Activated naive CD4-positive, alpha-beta T cell treated with Interleukin-2 at 50 U/mL for 16 hours (primary cell): ENCODE data around the gene CBFA2T2.
A peak's percentile ranks its signal among the peaks of the same experiment; 100 is the strongest.
"Not testable (repeated sequence)": the region's sequence is repeated elsewhere in the genome, so short reads cannot be mapped to it uniquely, and the experiment has no call there.

Experiments
- DNase-seq: peaks from one replicate; pipeline ENCODE4 v3.0.0-alpha.2; 2020

Gene CBFA2T2

GRCh38 chr20:33490023-33490933, at the start of gene CBFA2T2:
TSS of gene CBFA2T2 (plus strand) at chr20:33490096. CDS start at chr20:33490268, 172 bp downstream.
- no peak for DNase-seq

GRCh38 chr20:33440562-33440961, 49.3 kb upstream of the CBFA2T2 start:
- DNase-seq = not testable (repeated sequence)

- DNase-seq = no peak
Observed at GRCh38 chr20:33441142-33441955, 48.5 kb upstream of the CBFA2T2 start.

GRCh38 chr20:33442136-33443005, 47.5 kb upstream of the CBFA2T2 start:
- no peak for DNase-seq

- peak; percentile 34 for DNase-seq
Observed at GRCh38 chr20:33443006-33443511, 46.8 kb upstream of the CBFA2T2 start.

GRCh38 chr20:33443512-33444239, 46.2 kb upstream of the CBFA2T2 start, which contains the start of gene SNTA1:
TSS of gene SNTA1 (minus strand) at chr20:33443763. CDS start at chr20:33443620, 143 bp downstream.
- DNase-seq = peak; percentile 92

- DNase-seq = peak; percentile 32
Observed at GRCh38 chr20:33444797-33445560, 44.9 kb upstream of the CBFA2T2 start.

- DNase-seq = no peak
Observed at GRCh38 chr20:33445881-33446625, 43.8 kb upstream of the CBFA2T2 start.

- DNase-seq = no peak
Observed at GRCh38 chr20:33450867-33451266, 39.0 kb upstream of the CBFA2T2 start.

GRCh38 chr20:33456916-33457642, 32.8 kb upstream of the CBFA2T2 start:
- peak; percentile 82 for DNase-seq

- DNase-seq = no peak
Observed at GRCh38 chr20:33459599-33459998, 30.3 kb upstream of the CBFA2T2 start.

- DNase-seq = no peak
Observed at GRCh38 chr20:33460711-33461110, 29.2 kb upstream of the CBFA2T2 start.

GRCh38 chr20:33463332-33464101, 26.4 kb upstream of the CBFA2T2 start:
- DNase-seq = no peak

GRCh38 chr20:33464759-33465158, 25.1 kb upstream of the CBFA2T2 start:
- not testable (repeated sequence) for DNase-seq

GRCh38 chr20:33465481-33466302, 24.2 kb upstream of the CBFA2T2 start:
- no peak for DNase-seq

GRCh38 chr20:33466303-33466646, 23.6 kb upstream of the CBFA2T2 start:
- DNase-seq = no peak

GRCh38 chr20:33470457-33470856, 19.4 kb upstream of the CBFA2T2 start:
- no peak for DNase-seq

- DNase-seq = no peak
Observed at GRCh38 chr20:33470866-33471265, 19.0 kb upstream of the CBFA2T2 start.
